Natural killer cell treated with Interleukin-12 subunit alpha and Interleukin-12 subunit beta and Interleukin-15 and Interleukin-18, amount 100 ng/mL, for 72 hours (primary cell): ENCODE data around the gene TUBB4A. TPM values are rescaled to one million over a fixed set of nuclear protein-coding genes. Genes with fewer than 3 reads are reported as not detected.

Experiments used
- ATAC-seq, 2 donors: fragments of 150-1000 bp; cut with Tn5 transposase in 1 of 2; sonication (Bioruptor Pico), chemical (Tn5 transposase) in 1 of 2; 2 replicates each; pipeline ENCODE4 v1.10.0; 2021
- DNase-seq: peaks from one replicate; pipeline ENCODE4 v3.0.0; 2022; ENCODE audit warnings: low spot score
- H3K27ac Mint-ChIP-seq, 2 donors: 1 replicate in 1 of 2; 2 replicates in 1 of 2; pipeline ENCODE4 v1.8.0; 2022; ENCODE audit warnings: mixed read lengths in 2 of 2, mild to moderate bottlenecking in 1 of 2, moderate library complexity in 1 of 2
- H3K27me3 Mint-ChIP-seq, 2 donors: 1 replicate in 1 of 2; 2 replicates in 1 of 2; pipeline ENCODE4 v1.8.0; 2022; ENCODE audit warnings: mixed read lengths in 2 of 2
- H3K36me3 Mint-ChIP-seq: one replicate; pipeline ENCODE4 v1.8.0; 2022; ENCODE audit warnings: mixed read lengths
- H3K4me1 Mint-ChIP-seq, 2 donors: 1 replicate in 1 of 2; 2 replicates in 1 of 2; pipeline ENCODE4 v1.8.0; 2022; ENCODE audit warnings: low read depth in 2 of 2, mixed read lengths in 2 of 2, mild to moderate bottlenecking in 1 of 2
- H3K4me3 Mint-ChIP-seq: one replicate; pipeline ENCODE4 v1.8.0; 2022; ENCODE audit warnings: mixed read lengths
- H3K9me3 Mint-ChIP-seq: 2 replicates; pipeline ENCODE4 v1.8.0; 2022; ENCODE audit warnings: mixed read lengths
- total RNA-seq, 2 donors: library from RNA; stranded (reverse); gene quantifications; one replicate each; pipeline ENCODE4 v1.2.3, GENCODE V29; 2022

TUBB4A gene
- total RNA-seq, 2 donors from 2014 or later, result 1.4 to 3.2 TPM

DNA sequence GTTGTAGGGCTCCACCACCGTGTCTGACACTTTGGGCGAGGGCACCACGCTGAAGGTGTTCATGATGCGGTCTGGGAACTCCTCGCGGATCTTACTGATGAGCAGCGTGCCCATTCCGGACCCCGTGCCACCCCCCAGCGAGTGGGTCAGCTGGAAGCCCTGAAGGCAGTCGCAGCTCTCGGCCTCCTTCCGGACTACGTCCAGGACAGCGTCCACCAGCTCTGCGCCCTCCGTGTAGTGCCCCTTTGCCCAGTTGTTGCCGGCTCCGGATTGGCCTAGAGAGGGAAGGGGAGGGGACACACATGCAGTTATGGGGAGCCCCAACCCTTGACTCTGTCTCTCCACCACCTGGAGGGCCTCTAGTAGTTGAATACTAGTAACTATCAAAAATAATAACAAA, 6.2 kb downstream of the TUBB4A start:
- no peaks in the 10 kb centered on the region for H3K9me3 Mint-ChIP-seq
- no peaks in the 10 kb centered on the region for H3K27me3 Mint-ChIP-seq
- no peak overlapping the region for H3K27ac Mint-ChIP-seq
- H3K4me1 Mint-ChIP-seq, result peaks cover 4% of the 10 kb centered on the region in 2 donors
- DNase-seq (no peak), ATAC-seq (no peak)
- no peaks in the 10 kb centered on the region for H3K36me3 Mint-ChIP-seq
- H3K4me3 Mint-ChIP-seq, result no peak overlapping the region

DNA sequence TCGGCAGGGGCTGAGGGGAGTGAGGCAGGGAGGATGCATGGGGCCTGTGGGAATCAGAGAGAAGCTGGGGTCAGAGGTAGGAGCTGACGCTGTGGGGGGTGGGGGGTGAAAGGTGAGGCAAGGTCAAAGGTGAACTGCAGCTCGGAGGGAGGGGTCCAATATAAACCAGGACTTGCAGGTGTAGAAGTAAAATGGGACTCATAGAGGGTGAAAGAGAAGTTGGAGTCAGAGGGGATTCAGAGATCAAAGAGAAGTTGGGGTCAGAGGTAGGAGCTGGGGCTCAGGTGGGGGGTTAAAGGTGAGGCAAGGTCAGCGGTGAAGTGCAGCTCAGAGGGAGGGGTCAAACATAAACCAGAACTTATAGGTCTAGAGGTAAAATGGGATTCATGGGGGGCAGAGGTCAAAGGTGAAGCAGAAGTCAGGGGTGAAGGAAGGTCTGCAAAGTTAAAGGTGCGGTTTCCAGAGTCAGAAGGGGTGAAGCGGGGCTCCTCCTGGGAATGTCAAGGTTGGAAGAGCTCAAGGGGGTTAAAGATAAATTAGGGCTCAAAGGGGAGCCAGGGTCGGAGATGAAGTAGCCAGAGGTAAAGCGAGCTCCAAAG, 7.6 kb downstream of the TUBB4A start:
- H3K9me3 Mint-ChIP-seq, result no peaks in the 10 kb centered on the region
- DNase-seq (no peak), ATAC-seq (no peak)
- H3K4me1 Mint-ChIP-seq, result peaks cover 13 to 14% of the 10 kb centered on the region in 2 donors
- H3K4me3 Mint-ChIP-seq, result no peak overlapping the region
- no peak overlapping the region for H3K27ac Mint-ChIP-seq
- no peaks in the 10 kb centered on the region for H3K36me3 Mint-ChIP-seq
- no peaks in the 10 kb centered on the region for H3K27me3 Mint-ChIP-seq

DNA sequence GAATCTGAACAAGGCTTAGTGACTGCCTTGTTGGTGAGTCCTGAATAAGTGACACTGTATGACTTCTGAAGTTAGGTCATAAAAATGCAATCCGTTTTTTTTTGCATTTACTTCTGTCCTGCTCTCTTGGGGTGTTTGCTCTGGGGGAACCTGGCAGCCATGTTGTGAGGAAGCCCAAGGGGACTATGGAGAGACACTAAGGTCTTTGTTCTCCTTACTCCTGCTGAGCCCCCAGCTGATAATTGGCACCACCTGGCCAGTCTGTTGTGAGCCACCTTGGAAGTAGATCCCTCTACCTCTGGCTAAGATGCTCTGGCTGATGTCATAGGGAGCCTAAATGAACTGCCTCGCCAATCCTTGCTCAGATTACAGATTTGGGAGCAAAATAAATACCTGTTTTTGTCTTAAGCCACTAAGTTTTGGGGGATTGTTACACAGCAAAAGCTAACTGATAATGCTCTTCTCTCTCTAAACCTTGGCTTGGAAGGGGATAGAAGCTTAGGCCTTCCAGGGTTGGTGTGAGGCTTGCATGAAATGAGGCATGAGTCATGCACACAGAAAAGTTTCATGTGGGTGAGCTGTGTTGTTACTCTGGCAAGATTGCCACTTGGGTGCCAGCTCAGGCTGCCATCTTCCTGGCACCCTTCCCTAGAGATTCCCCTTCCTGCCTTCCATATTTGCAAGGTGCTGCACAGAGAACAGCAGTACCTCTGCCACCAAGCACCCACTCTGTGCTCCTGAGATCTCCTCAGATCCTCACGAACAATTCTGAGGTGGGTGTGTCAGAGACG, 10.1 kb downstream of the TUBB4A start:
- Mint-ChIP-seq H3K4me1 (peaks cover 17 to 19% of the 10 kb centered on the region in 2 donors), H3K27ac (no peak overlapping the region), H3K36me3 (no peaks in the 10 kb centered on the region), H3K9me3 (no peaks in the 10 kb centered on the region), H3K27me3 (no peaks in the 10 kb centered on the region), H3K4me3 (no peak overlapping the region)
- ATAC-seq (no peak), DNase-seq (no peak)

DNA sequence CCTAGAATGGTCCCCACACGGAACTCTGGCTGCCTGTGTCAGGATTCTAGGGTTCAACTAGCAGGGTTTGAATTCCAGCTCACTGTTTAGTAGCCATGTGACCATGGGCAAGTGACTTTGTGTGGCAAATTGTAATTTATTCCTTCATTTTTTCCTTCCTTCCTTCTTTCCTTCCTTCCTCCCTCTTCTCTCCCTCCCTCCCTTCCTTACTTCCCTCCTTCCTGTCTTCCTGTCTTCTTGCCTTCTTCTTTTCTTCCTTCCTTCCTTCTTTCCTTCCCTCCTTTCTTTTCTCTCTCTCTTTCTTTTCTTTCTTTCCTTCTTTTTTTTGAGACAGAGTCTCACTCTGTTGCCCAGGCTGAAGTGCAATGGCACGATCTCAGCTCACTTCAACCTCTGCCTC, 12.0 kb downstream of the TUBB4A start:
- Mint-ChIP-seq H3K9me3 (no peaks in the 10 kb centered on the region), H3K4me1 (peaks cover 17 to 19% of the 10 kb centered on the region in 2 donors), H3K27me3 (no peaks in the 10 kb centered on the region), H3K4me3 (peak overlapping the region; percentile 79), H3K27ac (peak overlapping the region; percentile 74 to 87), H3K36me3 (no peaks in the 10 kb centered on the region)
- ATAC-seq, result no peak
- DNase-seq, result no peak

DNA sequence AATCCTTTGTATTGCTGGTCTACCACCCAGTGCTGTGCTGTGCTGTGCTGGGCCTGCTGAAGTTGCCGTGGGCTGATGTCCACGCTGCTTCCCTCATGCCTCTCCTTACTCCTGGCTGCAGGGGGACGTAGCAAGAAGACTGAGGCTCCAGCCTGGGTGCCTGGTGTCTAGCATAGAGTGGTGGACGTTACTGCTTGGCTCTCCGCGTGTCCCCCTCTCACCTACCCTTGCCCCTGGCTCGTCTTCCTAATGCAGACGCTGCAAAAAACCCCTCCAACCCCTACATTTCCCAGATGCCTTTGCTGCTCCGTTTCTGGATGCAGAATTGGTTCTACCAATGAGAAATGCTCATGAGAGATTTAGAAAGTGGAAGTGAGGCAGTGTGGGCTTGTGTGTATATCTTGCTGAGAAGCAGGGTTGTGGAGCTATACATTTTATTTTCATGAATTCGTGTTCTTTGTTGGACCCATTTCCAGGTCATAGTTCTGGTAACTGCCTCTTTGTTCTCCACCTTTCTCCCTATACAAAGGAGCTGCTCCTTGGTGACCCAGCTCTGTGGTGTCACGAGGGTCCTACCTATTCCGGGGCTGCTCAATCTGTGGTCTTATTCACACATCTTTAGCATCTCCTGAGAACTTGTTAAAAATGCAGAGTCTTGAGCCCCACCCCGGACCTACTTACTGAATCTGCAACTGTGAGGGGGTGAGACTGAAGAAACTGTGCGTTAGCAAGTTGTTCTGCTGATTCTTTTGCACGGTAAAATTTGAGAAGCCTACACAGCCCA, 12.6 kb downstream of the TUBB4A start:
- DNase-seq, result no peak

DNA sequence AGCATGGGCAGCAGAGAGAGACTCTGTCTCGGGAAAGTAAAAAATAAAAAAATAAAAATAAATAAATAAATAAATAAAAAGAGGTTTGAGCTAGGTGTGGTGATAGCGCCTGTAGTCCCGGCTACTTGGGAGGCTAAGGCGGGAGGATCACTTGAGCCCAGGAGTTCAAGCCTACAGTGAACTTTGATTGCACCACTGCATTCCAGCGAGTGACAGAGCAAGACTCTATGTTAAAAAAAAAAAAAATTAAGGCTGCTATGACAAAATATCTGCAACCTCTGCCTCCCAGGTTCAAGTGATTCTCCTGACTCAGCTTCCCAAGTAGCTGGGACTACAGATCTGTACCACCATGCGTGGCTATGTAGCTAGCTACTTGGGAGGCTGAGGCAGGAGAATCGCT, 17.3 kb downstream of the TUBB4A start:
- DNase-seq (no peak), ATAC-seq (no peak)
- Mint-ChIP-seq H3K36me3 (no peaks in the 10 kb centered on the region), H3K4me1 (peaks cover 29 to 36% of the 10 kb centered on the region in 2 donors), H3K27ac (no peak overlapping the region), H3K27me3 (no peaks in the 10 kb centered on the region), H3K9me3 (no peaks in the 10 kb centered on the region), H3K4me3 (no peak overlapping the region)

More for the DNA sequence above, 12.6 kb downstream of the TUBB4A start:
- Mint-ChIP-seq H3K27me3 (no peaks in the 10 kb centered on the region), H3K4me1 (peaks cover 17 to 19% of the 10 kb centered on the region in 2 donors), H3K27ac (peak overlapping the region; percentile 74 to 87), H3K9me3 (no peaks in the 10 kb centered on the region), H3K4me3 (peak overlapping the region; percentile 79), H3K36me3 (no peaks in the 10 kb centered on the region)
- peak; percentile 87 to 91 for ATAC-seq

DNA sequence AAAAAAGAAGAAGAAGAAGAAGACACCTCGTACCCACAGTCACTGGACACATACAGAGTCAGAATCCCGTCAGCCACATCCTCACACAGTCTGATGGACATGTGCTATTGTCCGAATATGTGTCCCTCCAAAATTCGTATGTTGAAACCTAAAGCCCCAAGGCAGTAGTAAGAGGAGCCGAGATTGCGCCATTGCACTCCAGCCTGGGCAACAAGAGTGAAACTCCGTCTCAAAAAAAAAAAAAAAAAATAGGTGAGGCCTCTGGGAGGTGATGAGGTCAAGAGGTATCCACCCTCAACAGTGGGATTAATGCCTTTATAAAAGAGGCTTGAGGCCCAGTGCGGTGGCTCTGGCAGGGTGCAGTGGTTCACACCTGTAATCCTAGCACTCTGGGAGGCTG, 17.9 kb downstream of the TUBB4A start:
- no peak for ATAC-seq
- Mint-ChIP-seq H3K9me3 (no peaks in the 10 kb centered on the region), H3K27me3 (no peaks in the 10 kb centered on the region), H3K4me1 (peaks cover 24 to 30% of the 10 kb centered on the region in 2 donors), H3K36me3 (no peaks in the 10 kb centered on the region), H3K4me3 (no peak overlapping the region), H3K27ac (peak overlapping the region in 1 of 2 donors; percentile 98)
- DNase-seq, result no peak

DNA sequence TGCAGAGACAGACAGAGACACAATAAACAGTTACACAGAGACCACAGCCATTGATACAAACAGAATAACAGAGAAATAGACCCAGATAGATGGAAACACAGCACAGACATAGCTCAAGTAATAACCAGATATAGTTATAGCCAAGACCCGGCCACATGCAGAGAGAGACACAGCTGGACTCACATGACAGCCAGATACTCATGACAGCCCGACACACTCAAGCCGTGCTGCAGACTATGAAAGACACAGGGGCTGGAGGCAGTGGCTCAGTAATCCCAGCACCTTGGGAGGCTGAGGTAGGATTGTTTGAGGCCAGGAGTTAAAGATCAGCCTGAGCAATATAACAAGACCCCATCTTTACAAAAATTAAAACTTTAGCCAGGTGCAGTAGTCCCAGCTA, 18.9 kb downstream of the TUBB4A start:
- DNase-seq (no peak), ATAC-seq (no peak)
- no peaks in the 10 kb centered on the region for H3K36me3 Mint-ChIP-seq
- H3K4me3 Mint-ChIP-seq, result no peak overlapping the region
- peak overlapping the region; percentile 96 to 98 for H3K27ac Mint-ChIP-seq
- H3K27me3 Mint-ChIP-seq, result no peaks in the 10 kb centered on the region
- no peaks in the 10 kb centered on the region for H3K9me3 Mint-ChIP-seq
- H3K4me1 Mint-ChIP-seq, result peaks cover 22 to 30% of the 10 kb centered on the region in 2 donors

DNA sequence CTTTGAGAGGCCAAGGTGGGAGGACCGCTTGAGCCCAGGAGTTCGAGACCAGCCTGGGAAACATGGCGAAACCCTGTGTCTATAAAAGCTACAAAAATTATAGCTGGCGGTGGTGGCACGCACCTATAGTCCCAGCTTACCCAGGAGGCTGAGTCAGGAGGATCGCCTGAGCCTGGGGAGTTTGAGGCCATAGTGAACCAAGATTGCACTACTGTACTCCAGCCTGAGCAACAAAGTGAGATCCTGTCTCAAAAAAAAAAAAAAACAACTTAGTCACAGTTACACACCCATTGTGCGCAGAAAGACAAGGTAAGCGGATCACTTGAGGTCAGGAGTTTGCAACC, 19.8 kb downstream of the TUBB4A start:
- H3K27me3 Mint-ChIP-seq, result no peaks in the 10 kb centered on the region
- H3K9me3 Mint-ChIP-seq, result no peaks in the 10 kb centered on the region
- H3K36me3 Mint-ChIP-seq, result no peaks in the 10 kb centered on the region
- ATAC-seq, result no peak
- peaks cover 22 to 30% of the 10 kb centered on the region in 2 donors for H3K4me1 Mint-ChIP-seq
- peak overlapping the region; percentile 92 for H3K4me3 Mint-ChIP-seq
- no peak for DNase-seq
- H3K27ac Mint-ChIP-seq, result peak overlapping the region; percentile 96 to 98

DNA sequence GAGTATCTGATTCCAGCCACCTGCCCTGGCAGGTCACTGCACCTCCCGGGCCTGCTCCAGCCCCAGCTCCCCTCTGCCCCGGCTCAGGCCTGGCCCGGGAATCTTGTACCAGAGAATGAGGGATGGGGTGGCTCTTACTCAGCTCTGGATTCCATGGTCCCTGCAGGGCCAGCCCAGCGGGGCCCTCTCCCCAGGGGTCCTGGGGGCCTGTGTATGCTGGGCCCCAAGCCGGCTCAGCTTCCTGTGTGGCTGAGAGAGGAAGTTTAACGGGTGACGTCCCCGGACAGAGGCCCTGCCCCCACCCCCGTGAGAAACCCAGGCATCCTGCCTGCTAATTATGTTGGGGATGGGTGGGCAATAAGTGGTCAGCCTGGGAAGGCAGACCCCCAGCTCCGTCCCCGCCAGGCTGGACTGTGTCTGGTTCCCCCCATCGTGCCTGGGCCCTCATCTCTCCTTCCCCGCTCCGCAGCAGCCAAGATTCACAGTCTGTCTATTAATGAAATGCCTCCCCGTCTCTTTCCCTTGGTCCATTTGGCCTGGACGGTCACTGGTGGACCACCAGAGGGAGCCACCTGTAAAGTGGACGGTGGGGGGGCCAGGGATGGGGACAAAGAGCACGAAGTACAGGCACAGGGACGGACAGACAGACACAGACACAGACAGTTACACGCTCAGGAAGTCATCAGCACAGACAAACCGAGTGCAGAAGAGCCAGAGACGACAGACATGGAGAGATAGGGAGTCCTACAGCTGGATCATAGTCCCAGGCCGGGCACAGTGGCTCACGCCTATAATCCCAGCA, 20.4 kb downstream of the TUBB4A start, which contains the start of gene DENND1C:
TSS of gene DENND1C (minus strand) at position 247 of the 802 bp plus-strand sequence. CDS start at position 155, 92 bp downstream.
- no peaks in the 10 kb centered on the region for H3K27me3 Mint-ChIP-seq
- H3K9me3 Mint-ChIP-seq, result no peaks in the 10 kb centered on the region
- peak within 1 kb of the TSS; percentile 92 for H3K4me3 Mint-ChIP-seq
- H3K36me3 Mint-ChIP-seq, result no peaks in the 10 kb centered on the region
- ATAC-seq, result peak; percentile 91 to 96
- DNase-seq, result peak; percentile 83
- peaks cover 22 to 30% of the 10 kb centered on the region in 2 donors for H3K4me1 Mint-ChIP-seq
- peak within 1 kb of the TSS; percentile 96 to 98 for H3K27ac Mint-ChIP-seq

DNA sequence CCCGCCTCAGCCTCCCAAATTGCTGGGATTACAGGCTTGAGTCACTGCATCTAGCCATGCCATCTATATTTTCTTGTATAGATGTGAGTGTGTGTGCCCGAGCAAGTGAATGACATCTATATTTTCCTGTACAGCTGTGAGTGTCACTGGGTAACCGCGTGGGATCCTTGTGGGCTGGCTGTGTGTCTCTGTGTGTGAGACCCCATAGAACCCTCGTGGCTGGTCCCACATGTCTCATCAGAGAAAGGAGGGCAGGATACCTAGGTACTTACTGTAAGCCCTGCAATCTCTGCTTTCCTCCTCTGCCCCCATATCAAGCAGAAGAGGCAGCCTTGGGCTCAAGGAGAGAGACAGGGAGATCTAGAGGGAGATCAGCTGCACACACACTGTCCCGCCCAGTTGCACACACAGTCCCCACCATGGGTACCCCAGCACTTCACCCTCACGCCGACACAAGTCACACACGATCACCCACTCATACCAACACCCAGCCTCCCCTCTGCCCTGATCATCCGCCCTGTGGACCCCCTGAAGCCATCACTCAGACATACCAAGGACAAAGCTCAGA, 21.2 kb downstream of the TUBB4A start:
- ATAC-seq (peak in 1 of 2 donors; percentile 32), DNase-seq (no peak)
- peak overlapping the region; percentile 96 to 98 for H3K27ac Mint-ChIP-seq
- no peaks in the 10 kb centered on the region for H3K27me3 Mint-ChIP-seq
- no peaks in the 10 kb centered on the region for H3K9me3 Mint-ChIP-seq
- peak overlapping the region; percentile 92 for H3K4me3 Mint-ChIP-seq
- no peaks in the 10 kb centered on the region for H3K36me3 Mint-ChIP-seq
- H3K4me1 Mint-ChIP-seq, result peaks cover 22 to 30% of the 10 kb centered on the region in 2 donors

DNA sequence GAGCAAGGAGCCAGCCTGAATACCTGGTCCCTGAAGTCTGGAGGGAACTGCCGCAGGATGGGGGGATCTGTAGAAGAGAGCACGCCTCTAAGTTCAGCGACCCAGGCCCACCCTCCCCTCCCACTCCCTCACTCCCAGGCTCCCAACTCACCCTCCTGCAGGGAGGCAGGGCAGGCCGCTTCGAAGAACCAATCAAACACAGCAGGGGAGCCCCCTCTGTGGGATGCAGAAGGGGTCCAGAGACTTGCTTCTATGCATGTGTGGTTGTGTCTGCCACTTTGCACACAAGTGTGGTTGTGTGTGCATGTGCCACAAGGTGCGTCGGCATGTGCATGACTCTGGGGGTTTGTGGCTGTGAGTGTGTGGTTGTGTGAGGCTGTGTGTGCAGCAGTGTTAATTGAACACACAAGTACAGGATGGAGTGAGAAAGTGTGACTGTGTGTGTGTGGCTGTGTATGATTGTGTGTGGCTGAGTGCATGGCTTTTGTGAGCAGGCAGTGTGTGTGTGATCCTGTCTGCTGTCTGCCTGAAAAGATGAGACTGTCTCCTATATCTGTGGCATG, 22.2 kb downstream of the TUBB4A start:
- Mint-ChIP-seq H3K27ac (peak overlapping the region; percentile 96 to 98), H3K4me3 (peak overlapping the region; percentile 92), H3K27me3 (no peaks in the 10 kb centered on the region), H3K4me1 (peaks cover 22 to 30% of the 10 kb centered on the region in 2 donors), H3K36me3 (no peaks in the 10 kb centered on the region), H3K9me3 (no peaks in the 10 kb centered on the region)
- ATAC-seq, result no peak
- no peak for DNase-seq

DNA sequence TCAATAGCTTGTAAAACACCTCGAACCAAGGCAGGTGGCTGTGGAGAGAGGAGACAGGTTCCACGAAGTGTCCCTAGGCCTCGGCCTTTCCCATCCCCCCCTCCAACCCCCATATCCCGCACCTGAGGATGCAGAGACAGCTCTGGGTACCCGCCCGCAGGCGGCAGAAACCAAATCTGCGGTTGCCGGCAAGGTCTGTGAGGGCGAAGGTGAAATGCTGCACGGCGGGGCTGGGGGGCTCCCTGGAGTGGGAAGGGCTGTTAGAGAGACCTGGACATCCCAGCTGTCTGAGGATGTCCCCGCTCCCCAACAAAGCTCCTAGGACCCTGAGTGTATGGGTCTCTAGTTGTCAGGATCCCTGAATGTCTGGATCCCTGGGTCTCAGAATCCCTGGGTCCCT, 23.3 kb downstream of the TUBB4A start:
- ATAC-seq, result no peak

More for the DNA sequence above, 23.3 kb downstream of the TUBB4A start:
- Mint-ChIP-seq H3K27ac (no peak overlapping the region), H3K4me1 (peaks cover 22 to 30% of the 10 kb centered on the region in 2 donors), H3K36me3 (no peaks in the 10 kb centered on the region), H3K4me3 (no peak overlapping the region), H3K27me3 (no peaks in the 10 kb centered on the region), H3K9me3 (no peaks in the 10 kb centered on the region)
- no peak for DNase-seq
